ENCODE data around the gene SACM1L.
A peak's percentile ranks its signal among the peaks of the same experiment; 100 is the strongest.
"Not testable (repeated sequence)": the region's sequence is repeated elsewhere in the genome, so short reads cannot be mapped to it uniquely, and the experiment has no call there.

The SACM1L gene

GRCh38 chr3:45693941-45694521 is 4.8 kb downstream of the SACM1L start:
- no peaks in the 10 kb centered on the region for H3K27me3 ChIP-seq (ENCODE audit: insufficient read depth, insufficient read length)
- TF ChIP-seq SUZ12 (IDR thresholded peaks at IDR 0.05; ENCODE audit: extremely low read depth, insufficient read depth, insufficient read length) (no peak), ZNF274 (IDR thresholded peaks at IDR 0.05; ENCODE audit: low read depth, low read length) (no peak), YY1 (IDR thresholded peaks at IDR 0.05; ENCODE audit: insufficient read depth, insufficient read length) (no peak)
- H3K9me3 ChIP-seq (ENCODE audit: insufficient read depth, low read length) = no peaks in the 10 kb centered on the region
- no peak overlapping the region for H3K9ac ChIP-seq (ENCODE audit: insufficient read length, low read depth)
- H3K4me3 ChIP-seq (ENCODE audit: insufficient read length, low read depth) = no peak overlapping the region
- DNase-seq (ENCODE audit: low read depth, low spot score) = no peak
- peaks cover 40% of the 10 kb centered on the region for H3K36me3 ChIP-seq (ENCODE audit: insufficient read depth, insufficient read length, low read length)
- H3K4me1 ChIP-seq (ENCODE audit: insufficient read depth, insufficient read length) = no peaks in the 10 kb centered on the region

GRCh38 chr3:45695166-45695565 is 6.0 kb downstream of the SACM1L start:
- not testable (repeated sequence) for H3K9ac ChIP-seq (ENCODE audit: insufficient read length, low read depth); H3K9me3 ChIP-seq (ENCODE audit: insufficient read depth, low read length); H3K4me3 ChIP-seq (ENCODE audit: insufficient read length, low read depth); H3K4me1 ChIP-seq (ENCODE audit: insufficient read depth, insufficient read length); H3K27me3 ChIP-seq (ENCODE audit: insufficient read depth, insufficient read length); DNase-seq (ENCODE audit: low read depth, low spot score)
- peaks cover 40% of the 10 kb centered on the region for H3K36me3 ChIP-seq (ENCODE audit: insufficient read depth, insufficient read length, low read length)

- TF ChIP-seq ZNF274 (IDR thresholded peaks at IDR 0.05; ENCODE audit: low read depth, low read length) (no peak), SUZ12 (IDR thresholded peaks at IDR 0.05; ENCODE audit: extremely low read depth, insufficient read depth, insufficient read length) (no peak), YY1 (IDR thresholded peaks at IDR 0.05; ENCODE audit: insufficient read depth, insufficient read length) (no peak)
- H3K27me3 ChIP-seq (ENCODE audit: insufficient read depth, insufficient read length) = no peaks in the 10 kb centered on the region
- no peaks in the 10 kb centered on the region for H3K4me1 ChIP-seq (ENCODE audit: insufficient read depth, insufficient read length)
- H3K36me3 ChIP-seq (ENCODE audit: insufficient read depth, insufficient read length, low read length) = peaks cover 28% of the 10 kb centered on the region
- no peaks in the 10 kb centered on the region for H3K9me3 ChIP-seq (ENCODE audit: insufficient read depth, low read length)
- no peak overlapping the region for H3K9ac ChIP-seq (ENCODE audit: insufficient read length, low read depth)
- DNase-seq (ENCODE audit: low read depth, low spot score) = no peak
- H3K4me3 ChIP-seq (ENCODE audit: insufficient read length, low read depth) = no peak overlapping the region
Observed at GRCh38 chr3:45700570-45701073, 11.4 kb downstream of the SACM1L start.

- Histone ChIP-seq H3K4me3 (ENCODE audit: insufficient read length, low read depth) (no peak overlapping the region), H3K27me3 (ENCODE audit: insufficient read depth, insufficient read length) (no peaks in the 10 kb centered on the region), H3K9me3 (ENCODE audit: insufficient read depth, low read length) (no peaks in the 10 kb centered on the region), H3K36me3 (ENCODE audit: insufficient read depth, insufficient read length, low read length) (peaks cover 33% of the 10 kb centered on the region), H3K9ac (ENCODE audit: insufficient read length, low read depth) (no peak overlapping the region), H3K4me1 (ENCODE audit: insufficient read depth, insufficient read length) (no peaks in the 10 kb centered on the region)
- peak; percentile 62 for DNase-seq (ENCODE audit: low read depth, low spot score)
- TF ChIP-seq YY1 (IDR thresholded peaks at IDR 0.05; ENCODE audit: insufficient read depth, insufficient read length) (no peak), SUZ12 (IDR thresholded peaks at IDR 0.05; ENCODE audit: extremely low read depth, insufficient read depth, insufficient read length) (no peak), ZNF274 (IDR thresholded peaks at IDR 0.05; ENCODE audit: low read depth, low read length) (no peak)
Observed at GRCh38 chr3:45701172-45701867, 12.1 kb downstream of the SACM1L start.

GRCh38 chr3:45704301-45704943 is 15.2 kb downstream of the SACM1L start:
- no peak overlapping the region for H3K4me3 ChIP-seq (ENCODE audit: insufficient read length, low read depth)
- TF ChIP-seq SUZ12 (IDR thresholded peaks at IDR 0.05; ENCODE audit: extremely low read depth, insufficient read depth, insufficient read length) (no peak), YY1 (IDR thresholded peaks at IDR 0.05; ENCODE audit: insufficient read depth, insufficient read length) (no peak), ZNF274 (IDR thresholded peaks at IDR 0.05; ENCODE audit: low read depth, low read length) (no peak)
- no peaks in the 10 kb centered on the region for H3K9me3 ChIP-seq (ENCODE audit: insufficient read depth, low read length)
- H3K4me1 ChIP-seq (ENCODE audit: insufficient read depth, insufficient read length) = no peaks in the 10 kb centered on the region
- peaks cover 58% of the 10 kb centered on the region for H3K36me3 ChIP-seq (ENCODE audit: insufficient read depth, insufficient read length, low read length)
- no peak for DNase-seq (ENCODE audit: low read depth, low spot score)
- no peaks in the 10 kb centered on the region for H3K27me3 ChIP-seq (ENCODE audit: insufficient read depth, insufficient read length)
- no peak overlapping the region for H3K9ac ChIP-seq (ENCODE audit: insufficient read length, low read depth)

- H3K9ac ChIP-seq (ENCODE audit: insufficient read length, low read depth) = no peak overlapping the region
- TF ChIP-seq SUZ12 (IDR thresholded peaks at IDR 0.05; ENCODE audit: extremely low read depth, insufficient read depth, insufficient read length) (no peak), YY1 (IDR thresholded peaks at IDR 0.05; ENCODE audit: insufficient read depth, insufficient read length) (no peak), ZNF274 (IDR thresholded peaks at IDR 0.05; ENCODE audit: low read depth, low read length) (no peak)
- H3K27me3 ChIP-seq (ENCODE audit: insufficient read depth, insufficient read length) = no peaks in the 10 kb centered on the region
- H3K4me3 ChIP-seq (ENCODE audit: insufficient read length, low read depth) = no peak overlapping the region
- peaks cover 68% of the 10 kb centered on the region for H3K36me3 ChIP-seq (ENCODE audit: insufficient read depth, insufficient read length, low read length)
- no peak for DNase-seq (ENCODE audit: low read depth, low spot score)
- no peaks in the 10 kb centered on the region for H3K9me3 ChIP-seq (ENCODE audit: insufficient read depth, low read length)
- H3K4me1 ChIP-seq (ENCODE audit: insufficient read depth, insufficient read length) = no peaks in the 10 kb centered on the region
Observed at GRCh38 chr3:45705839-45706808, 16.9 kb downstream of the SACM1L start.
